HepG2 (cell line): ENCODE measurements around the gene ADGRB2. TPM values are rescaled to one million over a fixed set of nuclear protein-coding genes. Genes with fewer than 3 reads are reported as not detected.

Experiments
- ATAC-seq: fragments of 200-7000 bp; cut with Tn5 transposase; 3 replicates; pipeline ENCODE4 v1.9.1; 2020; ENCODE audit warnings: mild to moderate bottlenecking, moderate library complexity
- BruUV-seq: library from RNA; stranded (reverse); fragments of 400-500 nt; replicated peaks from 2 replicates; lab custom pipeline; 2021; lab: Mats Ljungman, UMichigan
- CTCF ChIA-PET: fragments of 300-600 bp; formaldehyde crosslinking; extraction: SDS; loops from one replicate; lab custom pipeline; 2021; ENCODE audit warnings: low total read pairs, inconsistent platforms, low intra/inter-chr PET ratio; lab: Yijun Ruan, JAX
- POLR2A ChIA-PET: fragments of 350-600 bp; sonication (Branson Sonifier 250); formaldehyde crosslinking; loops from one replicate; lab custom pipeline; 2020; ENCODE audit warnings: antibody characterized with exemption, inconsistent platforms; lab: Yijun Ruan, JAX
- DNase-seq: peaks from one replicate; pipeline ENCODE4 v3.0.0-alpha.2; 2015; ENCODE audit warnings: low spot score
- FAIRE-seq: peaks from 3 replicates; lab custom pipeline; 2011; peaks lifted over from hg19 to GRCh38; lab: Jason Lieb, UNC
- H2AFZ ChIP-seq: one replicate; pipeline ENCODE4 v1.6.1; 2011; ENCODE audit warnings: low read length, inconsistent platforms
- H3K27ac ChIP-seq: fragments of 300-600 bp; 3 replicates; pipeline ENCODE4 v1.8.0; 2011; ENCODE audit warnings: mixed run types, mild to moderate bottlenecking, mixed read lengths, low read length, inconsistent platforms; ENCODE audit not compliant: insufficient read depth; ENCODE audit errors: extremely low read length
- H3K27me3 ChIP-seq, 2 experiments: fragments of 200-600 bp in 1 of 2; 2 replicates in 1 of 2; 3 replicates in 1 of 2; pipeline versions ENCODE4 v1.6.0 to v1.8.0; 2011; ENCODE audit warnings: low read length in 2 of 2, mild to moderate bottlenecking in 2 of 2, moderate library complexity in 2 of 2, inconsistent platforms in 1 of 2; ENCODE audit not compliant: insufficient read depth in 2 of 2, control insufficient read depth in 1 of 2
- H3K36me3 ChIP-seq, 2 experiments: fragments of 200-600 bp in 1 of 2; replicated peaks in 1 of 2; 2 replicates in 1 of 2; 3 replicates in 1 of 2; pipeline versions ENCODE4 v1.5.1 to v1.8.0; 2011; ENCODE audit warnings: low read length in 2 of 2, inconsistent platforms in 1 of 2; ENCODE audit not compliant: insufficient read depth in 2 of 2, control insufficient read depth in 1 of 2
- H3K4me1 ChIP-seq: 2 replicates; pipeline ENCODE4 v1.5.1; 2012; ENCODE audit warnings: low read length, inconsistent platforms; ENCODE audit not compliant: insufficient read depth
- H3K4me2 ChIP-seq: 2 replicates; pipeline ENCODE4 v1.6.0; 2011; ENCODE audit warnings: low read depth, low read length, inconsistent platforms
- H3K4me3 ChIP-seq, 3 experiments: fragments of 200-600 bp in 1 of 3; sonication (generic), shearing (Covaris generic) in 1 of 3; replicated peaks in 1 of 3; 2 replicates each; pipeline ENCODE4 v1.5.1; 2011 to 2016; ENCODE audit warnings: low read length in 3 of 3, inconsistent platforms in 2 of 3, low read depth in 2 of 3, mild to moderate bottlenecking in 2 of 3, control low read depth in 1 of 3, mixed read lengths in 1 of 3; ENCODE audit not compliant: insufficient read depth in 1 of 3
- H3K79me2 ChIP-seq: one replicate; pipeline ENCODE4 v1.6.1; 2011; ENCODE audit warnings: low read length, inconsistent platforms; ENCODE audit not compliant: insufficient read depth
- H3K9ac ChIP-seq: 2 replicates; pipeline ENCODE4 v1.6.0; 2011; ENCODE audit warnings: mild to moderate bottlenecking, low read depth, low read length, inconsistent platforms; ENCODE audit not compliant: insufficient read depth
- H3K9me3 ChIP-seq: 2 replicates; pipeline ENCODE4 v1.5.1; 2012; ENCODE audit warnings: mild to moderate bottlenecking, low read length
- H4K20me1 ChIP-seq: 2 replicates; pipeline ENCODE4 v1.6.0; 2011; ENCODE audit warnings: inconsistent platforms, mild to moderate bottlenecking, low read length, moderate library complexity; ENCODE audit not compliant: insufficient read depth
- ELF1 ChIP-seq: sonication (generic); formaldehyde crosslinking; IDR thresholded peaks from 2 replicates; pipeline ENCODE4 v1.4.0; 2020; ENCODE audit warnings: missing genetic modification reagents
- HNRNPLL ChIP-seq: fragments of 200-400 bp; formaldehyde crosslinking; IDR thresholded peaks from 2 replicates; pipeline ENCODE4 v1.6.1; 2017; ENCODE audit warnings: mild to moderate bottlenecking, low read depth, low read length; ENCODE audit not compliant: poor library complexity, severe bottlenecking
- HOXA9 ChIP-seq: sonication (generic); formaldehyde crosslinking; IDR thresholded peaks from 2 replicates; pipeline ENCODE4 v1.8.1; 2022; ENCODE audit warnings: missing genetic modification reagents, mild to moderate bottlenecking, moderate library complexity, borderline replicate concordance
- PBX3 ChIP-seq: sonication (generic); formaldehyde crosslinking; IDR thresholded peaks from 2 replicates; pipeline ENCODE4 v1.8.1; 2023; ENCODE audit warnings: missing genetic modification reagents, inconsistent platforms, borderline replicate concordance
- ZNF280B ChIP-seq: sonication (generic); formaldehyde crosslinking; IDR thresholded peaks from 2 replicates; pipeline ENCODE4 v1.5.0; 2020; ENCODE audit warnings: missing genetic modification reagents, mild to moderate bottlenecking, borderline replicate concordance
- ZNF614 ChIP-seq: IDR thresholded peaks from 2 replicates; pipeline ENCODE4 v1.6.1; 2018; ENCODE audit warnings: missing biosample characterization, missing genetic modification reagents, inconsistent platforms, borderline replicate concordance
- ZNF775 ChIP-seq: sonication (generic); formaldehyde crosslinking; IDR thresholded peaks from 2 replicates; pipeline ENCODE4 v1.4.0; 2020; ENCODE audit warnings: missing genetic modification reagents, mild to moderate bottlenecking, moderate library complexity, borderline replicate concordance
- ZXDC ChIP-seq: sonication (generic); formaldehyde crosslinking; IDR thresholded peaks from 2 replicates; pipeline ENCODE4 v1.5.0; 2020; ENCODE audit warnings: mild to moderate bottlenecking, missing genetic modification reagents
- WGBS: methylation state at CpG from one replicate; pipeline ENCODE4 v1.1.6; 2017; ENCODE audit warnings: low lambda C conversion rate; 5-methylcytosine and 5-hydroxymethylcytosine counted together
- in situ Hi-C: cut with HindIII; loops from 2 replicates; pipeline ENCODE4 v1.10.0; 2017; ENCODE audit warnings: low pct_unique_long_range_greater_than_20kb; ENCODE audit not compliant: extremely low pct_ligation_motif_present
- intact Hi-C: fragments of 100-400 bp; cut with micrococcal nuclease; formaldehyde crosslinking; loops from one replicate; pipeline ENCODE4 v1.10.0; 2022; ENCODE audit not compliant: unreplicated experiment
- polyA plus RNA-seq, 8 experiments: library from polyadenylated mRNA; depleted of rRNA in 3 of 8; stranded (reverse) in 7 of 8; unstranded in 1 of 8; fragments of >200 nt; fragmentation: Illumina TruSeq in 4 of 8; extraction: Trizol in 4 of 8; gene quantifications; 2 replicates each; pipeline versions ENCODE4 v1.2.1 to v1.2.3, GENCODE V29; 2011 to 2016; ENCODE audit warnings: low read depth in 4 of 8, missing spikeins in 1 of 8, mixed read lengths in 1 of 8; ENCODE audit not compliant: insufficient read depth in 1 of 8
- total RNA-seq, 5 experiments: library from RNA; depleted of rRNA; stranded (reverse); fragments of >200 nt; fragmentation: Illumina TruSeq; extraction: Trizol; gene quantifications; 2 replicates each; pipeline ENCODE4 v1.2.3, GENCODE V29; 2016; ENCODE audit warnings: low read depth in 1 of 5
- TF ChIP-seq, protein P1 (sequence below): sonication (generic); formaldehyde crosslinking; IDR thresholded peaks from 2 replicates; pipeline ENCODE4 v1.4.0; 2020; ENCODE audit warnings: missing genetic modification reagents

The ADGRB2 gene
- total and polyA plus RNA-seq, 2 of the 13 experiments (the other 11 are each of a cell fraction or from before 2014, with no cell fraction given), result 0.03 to 0.09 TPM

- TF ChIP-seq, protein P1, sequence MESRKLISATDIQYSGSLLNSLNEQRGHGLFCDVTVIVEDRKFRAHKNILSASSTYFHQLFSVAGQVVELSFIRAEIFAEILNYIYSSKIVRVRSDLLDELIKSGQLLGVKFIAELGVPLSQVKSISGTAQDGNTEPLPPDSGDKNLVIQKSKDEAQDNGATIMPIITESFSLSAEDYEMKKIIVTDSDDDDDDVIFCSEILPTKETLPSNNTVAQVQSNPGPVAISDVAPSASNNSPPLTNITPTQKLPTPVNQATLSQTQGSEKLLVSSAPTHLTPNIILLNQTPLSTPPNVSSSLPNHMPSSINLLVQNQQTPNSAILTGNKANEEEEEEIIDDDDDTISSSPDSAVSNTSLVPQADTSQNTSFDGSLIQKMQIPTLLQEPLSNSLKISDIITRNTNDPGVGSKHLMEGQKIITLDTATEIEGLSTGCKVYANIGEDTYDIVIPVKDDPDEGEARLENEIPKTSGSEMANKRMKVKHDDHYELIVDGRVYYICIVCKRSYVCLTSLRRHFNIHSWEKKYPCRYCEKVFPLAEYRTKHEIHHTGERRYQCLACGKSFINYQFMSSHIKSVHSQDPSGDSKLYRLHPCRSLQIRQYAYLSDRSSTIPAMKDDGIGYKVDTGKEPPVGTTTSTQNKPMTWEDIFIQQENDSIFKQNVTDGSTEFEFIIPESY (CRISPR knock-in tag), result no peak
Observed at GRCh38 chr1:31763671-31764311, 349 bp downstream of the ADGRB2 start (continued).

DNA sequence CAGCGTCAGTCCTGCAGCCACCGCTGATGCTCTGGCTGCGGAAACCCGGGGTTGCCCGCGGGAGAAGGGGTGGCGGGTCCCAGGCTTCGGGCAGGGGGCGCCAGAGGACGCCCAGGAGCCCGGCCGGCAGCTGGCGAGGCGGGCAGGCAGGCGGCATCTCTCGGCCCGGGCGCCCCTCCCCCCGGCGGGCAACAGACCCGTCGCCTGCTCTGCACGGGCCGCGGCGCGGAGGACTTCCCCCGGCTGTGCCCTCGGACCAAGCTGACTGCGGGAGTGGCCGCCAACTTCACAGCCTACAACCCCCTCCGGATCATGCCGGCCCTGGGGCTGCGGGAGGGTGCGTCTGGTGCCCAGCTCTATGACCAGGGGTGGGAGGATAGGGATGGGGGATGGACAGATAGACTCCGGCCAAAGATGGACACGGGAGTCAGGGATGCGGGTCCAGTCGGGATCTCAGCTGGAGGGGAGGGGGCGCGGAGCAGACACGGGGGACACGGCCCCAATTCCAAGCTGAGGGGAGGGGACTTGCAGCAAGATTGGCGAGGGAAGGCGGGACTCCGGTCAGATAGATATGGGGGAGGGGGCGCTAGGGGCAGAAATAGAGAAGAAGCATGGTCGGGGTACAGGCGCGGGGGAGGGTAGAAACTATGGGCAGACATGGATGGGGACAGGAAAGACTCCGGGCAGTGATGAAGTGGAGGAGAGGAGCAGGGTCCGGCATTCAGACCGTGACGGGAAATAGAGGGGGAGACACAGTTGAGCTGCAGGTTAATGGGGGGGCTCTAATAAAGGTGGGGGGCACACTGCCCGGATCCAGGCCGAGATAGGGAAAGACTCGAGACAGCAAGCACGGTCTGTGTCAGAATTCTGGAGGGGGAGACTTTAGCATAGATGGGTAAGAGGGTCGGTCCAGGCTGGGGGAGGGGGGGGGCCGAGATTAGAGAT is 1.1 kb downstream of the ADGRB2 start:
- in situ Hi-C loops, result no loop called here
- H4K20me1 ChIP-seq, result no peaks in the 10 kb centered on the region
- intact Hi-C loops, result no loop called here
- peaks cover 19 to 74% of the 10 kb centered on the region in 2 experiments for H3K27me3 ChIP-seq
- H3K4me3 ChIP-seq, result peak overlapping the region; percentile 30 to 62 (median 42); a peak in 3 of 6 replicates
- H3K27ac ChIP-seq, result no peak overlapping the region
- no peak overlapping the region for H2AFZ ChIP-seq
- H3K79me2 ChIP-seq, result no peaks in the 10 kb centered on the region
- ChIA-PET POLR2A (no interaction called here), CTCF (no interaction called here)
- H3K4me1 ChIP-seq, result peaks cover 32% of the 10 kb centered on the region
- BruUV-seq, result no TSS peak
- ATAC-seq (peak; percentile 59), DNase-seq (peak; percentile 28), FAIRE-seq (no peak)
- H3K9ac ChIP-seq, result no peak overlapping the region
- H3K4me2 ChIP-seq, result peak overlapping the region; percentile 73
- no peaks in the 10 kb centered on the region for H3K36me3 ChIP-seq
- WGBS, result 4% methylated on average over 28 of the region's 60 CpGs
- H3K9me3 ChIP-seq, result no peaks in the 10 kb centered on the region
- TF ChIP-seq ZXDC (CRISPR knock-in tag) (no peak), HNRNPLL (no peak), HOXA9 (CRISPR knock-in tag) (no peak), ZNF280B (CRISPR knock-in tag) (no peak), PBX3 (CRISPR knock-in tag) (no peak), ELF1 (no peak), ZNF614 (CRISPR knock-in tag) (no peak), ZNF775 (CRISPR knock-in tag) (no peak)
